ENCODE results near the gene CDC14C.
A peak's percentile ranks its signal among the peaks of the same experiment; 100 is the strongest.
"Not testable (repeated sequence)": the region's sequence is repeated elsewhere in the genome, so short reads cannot be mapped to it uniquely, and the experiment has no call there.

The CDC14C gene

GRCh38 chr7:48924433-48924832 lies at the start of gene CDC14C:
CDC14C (plus strand) TSS chr7:48924547; CDS start chr7:48924673, 126 bp downstream.
- no peak for DNase-seq

- DNase-seq = peak; percentile 12
These were observed 49.1 kb upstream of the CDC14C start for GRCh38 chr7:48875045-48875916.

GRCh38 chr7:48876087-48876486 lies 48.3 kb upstream of the CDC14C start:
- no peak for DNase-seq

- no peak for DNase-seq
These were observed 43.5 kb upstream of the CDC14C start for GRCh38 chr7:48880851-48881250.

GRCh38 chr7:48887500-48887899 lies 36.8 kb upstream of the CDC14C start:
- DNase-seq = peak; percentile 14

GRCh38 chr7:48894574-48894973 lies 29.8 kb upstream of the CDC14C start:
- no peak for DNase-seq

GRCh38 chr7:48899932-48900331 lies 24.4 kb upstream of the CDC14C start:
- no peak for DNase-seq

- DNase-seq = no peak
These were observed 22.4 kb upstream of the CDC14C start for GRCh38 chr7:48901966-48902365.

- DNase-seq = no peak
These were observed 19.4 kb upstream of the CDC14C start for GRCh38 chr7:48904975-48905374.

GRCh38 chr7:48905686-48906085 lies 18.7 kb upstream of the CDC14C start:
- DNase-seq = not testable (repeated sequence)

- DNase-seq = not testable (repeated sequence)
These were observed 14.5 kb upstream of the CDC14C start for GRCh38 chr7:48909887-48910286.

- DNase-seq = no peak
These were observed 7.1 kb downstream of the CDC14C start for GRCh38 chr7:48931481-48931880.

- no peak for DNase-seq
These were observed 8.0 kb downstream of the CDC14C start for GRCh38 chr7:48932126-48932910.

- peak; percentile 84 for DNase-seq
These were observed 9.3 kb downstream of the CDC14C start for GRCh38 chr7:48933549-48934085.

- peak; percentile 87 for DNase-seq
These were observed 14.4 kb downstream of the CDC14C start for GRCh38 chr7:48938539-48939295.

GRCh38 chr7:48943279-48943990 lies 19.1 kb downstream of the CDC14C start:
- DNase-seq = no peak

GRCh38 chr7:48955916-48956315 lies 31.6 kb downstream of the CDC14C start:
- DNase-seq = no peak

- DNase-seq = no peak
These were observed 35.3 kb downstream of the CDC14C start for GRCh38 chr7:48959676-48960075.

GRCh38 chr7:48962821-48963505 lies 38.6 kb downstream of the CDC14C start:
- peak; percentile 93 for DNase-seq

- DNase-seq = peak; percentile 73
These were observed 39.7 kb downstream of the CDC14C start for GRCh38 chr7:48964074-48964473.

- no peak for DNase-seq
These were observed 46.8 kb downstream of the CDC14C start for GRCh38 chr7:48971173-48971572.

GRCh38 chr7:48976253-48976652 lies 51.9 kb downstream of the CDC14C start:
- DNase-seq = no peak
